GM19240 (cell line): ENCODE measurements around the gene FAAP20.

Experiments
- DNase-seq: peaks from one replicate; pipeline ENCODE4 v3.0.0; 2011; ENCODE audit warnings: low spot score; ENCODE audit not compliant: insufficient read length

The FAAP20 gene

DNA sequence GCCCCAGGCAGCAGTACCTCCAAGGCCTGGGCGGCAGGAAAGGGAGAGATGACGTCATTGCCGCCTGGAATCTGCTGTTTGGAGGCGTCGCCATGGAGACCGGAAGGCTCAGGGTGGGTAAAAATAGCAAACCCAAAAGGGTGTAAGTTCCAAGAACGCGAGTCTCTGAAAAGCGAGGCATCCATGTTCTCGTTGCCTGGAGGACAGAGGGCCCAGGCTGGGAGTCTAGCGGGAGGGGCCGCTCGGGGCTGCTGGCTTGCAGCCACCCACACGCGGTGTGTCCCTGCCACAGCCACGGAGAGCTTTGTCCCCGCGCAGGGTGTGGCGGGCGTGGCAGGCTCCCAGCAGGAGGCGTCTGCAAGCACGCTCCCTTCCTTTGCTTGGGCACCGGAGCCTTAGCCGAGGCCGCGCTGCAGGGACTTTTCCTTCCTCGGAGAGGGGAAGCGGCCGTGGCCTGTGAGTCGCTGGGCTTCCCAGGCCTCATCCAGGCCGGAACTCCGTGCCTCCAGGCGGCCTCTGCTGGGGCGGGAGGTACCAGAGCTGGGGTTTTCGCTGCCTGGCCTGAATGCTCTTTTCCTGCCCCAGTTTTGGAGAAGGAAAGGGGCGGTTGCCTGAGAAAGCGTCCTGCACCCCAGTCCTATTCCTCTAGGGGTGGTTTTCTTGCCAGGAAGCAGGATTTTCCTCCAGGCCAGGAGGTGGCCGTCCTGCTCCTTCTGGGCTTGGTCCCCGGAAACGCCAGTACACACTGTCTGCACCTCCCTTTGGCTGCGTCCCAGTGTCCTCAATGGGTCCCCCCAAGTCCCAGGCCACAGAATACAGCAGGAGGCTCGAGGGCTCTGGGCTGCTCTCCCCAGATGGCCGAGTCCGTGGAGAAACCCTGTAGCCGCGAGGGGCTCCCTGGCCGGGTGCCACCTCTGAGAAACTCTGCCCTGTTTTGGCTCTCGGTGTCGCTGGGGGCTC is 18.2 kb upstream of the FAAP20 start:
- no peak for DNase-seq

DNA sequence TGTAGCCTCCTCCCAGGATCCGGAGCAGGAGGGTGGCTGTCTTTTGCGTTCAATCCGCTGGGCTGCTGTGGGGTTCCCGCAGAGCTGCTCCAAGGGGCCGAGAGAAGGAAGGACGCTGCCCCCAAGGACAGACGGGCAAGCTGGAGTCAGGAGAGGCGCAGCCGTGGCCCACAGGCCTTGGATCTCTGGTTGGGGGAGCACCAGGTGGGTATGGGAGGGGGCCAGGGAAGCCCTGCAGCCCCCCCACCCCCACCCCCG is 17.6 kb upstream of the FAAP20 start:
- no peak for DNase-seq

DNA sequence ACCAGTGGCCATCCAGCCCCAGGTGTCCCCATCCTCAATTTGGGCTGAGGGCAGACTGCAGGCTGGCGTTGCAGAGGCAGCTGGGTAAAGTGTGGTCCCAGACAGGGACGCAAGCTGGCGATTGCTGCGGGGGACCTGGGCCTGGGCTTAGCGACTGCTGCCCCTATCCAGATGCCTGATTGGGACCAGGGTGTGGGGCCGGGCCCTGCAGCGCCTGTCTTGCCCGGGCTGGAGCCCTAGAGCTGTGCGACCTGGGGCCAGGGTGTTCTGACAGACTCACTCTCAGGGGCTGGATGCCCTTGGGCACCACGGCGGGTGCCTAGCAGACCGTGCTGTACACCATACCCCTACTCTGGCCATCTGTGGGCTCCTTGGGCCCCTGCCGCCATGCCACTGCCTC is 16.2 kb upstream of the FAAP20 start:
- DNase-seq: no peak

DNA sequence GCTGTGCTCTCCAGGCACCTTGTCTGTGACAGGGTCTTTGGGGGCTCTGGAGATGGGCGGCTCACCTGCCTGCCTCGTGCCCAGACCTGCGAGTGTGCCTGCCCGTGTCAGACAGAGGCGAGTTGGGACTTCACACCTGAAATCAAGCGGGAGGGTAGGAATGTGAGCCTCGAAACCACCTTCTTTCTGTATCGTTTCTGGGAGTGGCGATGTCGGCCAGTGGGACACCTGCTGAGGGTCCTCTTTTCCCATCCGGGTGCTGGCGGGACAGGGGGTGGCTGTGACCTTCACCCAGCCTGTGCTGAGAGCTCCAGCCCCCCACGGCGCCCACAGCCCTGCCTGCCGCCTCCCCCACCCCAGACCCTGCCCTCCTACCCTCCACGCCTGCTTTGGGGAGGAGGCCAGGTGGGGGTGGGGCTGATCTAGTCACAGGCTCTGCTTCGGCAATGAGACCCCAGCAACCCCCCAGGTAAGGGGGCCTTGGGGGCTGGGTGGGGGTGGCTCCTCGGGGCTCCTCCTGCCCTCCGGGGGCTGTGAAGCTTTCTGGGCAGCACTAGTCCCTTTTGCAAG is 15.6 kb upstream of the FAAP20 start:
- no peak for DNase-seq

GRCh38 chr1:2209400-2210083 is 15.0 kb upstream of the FAAP20 start:
- no peak for DNase-seq

- no peak for DNase-seq
Measured at GRCh38 chr1:2208309-2209239, 14.0 kb upstream of the FAAP20 start.

DNA sequence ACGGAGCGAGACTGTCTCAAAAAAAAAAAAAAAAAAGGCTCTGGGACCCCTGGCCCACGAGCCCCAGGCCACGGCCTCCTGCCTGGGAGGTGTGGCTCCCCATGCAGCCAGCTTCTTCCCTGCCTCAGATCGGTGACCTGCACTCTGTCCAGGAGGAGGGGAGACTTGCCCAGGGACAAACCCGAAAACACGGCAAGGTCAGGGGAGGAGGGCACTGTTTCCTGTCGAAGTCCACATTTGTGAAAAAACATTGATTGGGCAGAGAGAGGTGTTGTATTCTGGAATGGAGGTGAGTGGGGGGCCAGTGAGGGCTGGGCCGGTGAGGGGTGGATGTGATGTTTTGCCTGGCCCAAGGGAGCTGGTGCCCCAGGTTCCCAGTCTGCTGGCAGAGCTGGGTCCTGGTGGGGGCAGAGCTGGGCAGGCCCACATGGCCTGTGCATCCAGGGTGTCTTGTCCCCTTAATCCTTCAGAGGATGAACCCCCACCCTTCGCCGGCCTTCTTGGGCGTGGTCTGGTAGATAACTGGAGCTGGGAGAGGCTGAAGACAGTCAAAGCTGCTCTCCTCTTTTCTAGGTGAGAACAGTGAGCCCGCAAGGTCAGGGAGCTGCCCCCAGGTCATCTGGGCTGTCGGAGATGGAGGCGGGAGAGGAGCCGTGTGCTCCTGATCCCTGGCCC is 12.4 kb upstream of the FAAP20 start:
- DNase-seq: no peak

DNA sequence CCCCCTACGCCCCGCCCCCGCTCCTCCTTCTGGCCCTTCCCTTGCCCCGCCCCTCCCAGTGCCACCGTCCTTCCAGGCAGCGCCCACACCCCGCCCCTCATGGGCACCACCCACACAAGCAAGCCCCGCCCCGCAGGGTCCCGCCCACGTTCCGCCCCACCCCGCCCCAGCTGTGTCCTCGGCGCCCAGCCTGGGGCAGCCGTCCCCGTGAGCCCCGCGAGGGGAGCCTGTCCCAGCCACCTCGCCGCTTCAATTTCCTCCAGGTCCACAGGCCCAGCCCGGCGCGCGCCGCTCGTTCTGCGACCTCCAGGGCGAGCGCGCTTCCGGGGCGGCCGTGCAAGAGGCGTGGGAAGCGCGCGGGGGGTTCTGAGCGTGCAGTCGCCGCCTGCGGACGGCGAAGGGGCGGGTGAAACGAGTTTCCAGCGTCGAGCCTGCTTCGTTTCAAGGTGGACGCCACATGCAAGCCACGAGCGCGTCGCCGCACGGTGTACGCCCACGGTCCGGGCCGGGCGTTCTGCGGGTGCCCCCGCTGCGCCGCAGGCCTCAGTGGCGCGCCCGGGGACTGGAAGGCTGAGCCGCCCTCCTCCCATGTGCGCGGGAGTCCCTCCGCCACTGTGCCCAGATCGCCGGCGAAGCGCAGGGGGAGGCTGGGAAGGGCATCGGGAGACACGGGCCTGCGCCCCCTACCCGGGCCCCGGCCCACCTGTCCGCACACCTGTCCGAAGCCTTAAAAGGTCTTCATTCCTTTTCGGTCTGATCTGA is 10.8 kb upstream of the FAAP20 start:
- DNase-seq: peak; percentile 84

DNA sequence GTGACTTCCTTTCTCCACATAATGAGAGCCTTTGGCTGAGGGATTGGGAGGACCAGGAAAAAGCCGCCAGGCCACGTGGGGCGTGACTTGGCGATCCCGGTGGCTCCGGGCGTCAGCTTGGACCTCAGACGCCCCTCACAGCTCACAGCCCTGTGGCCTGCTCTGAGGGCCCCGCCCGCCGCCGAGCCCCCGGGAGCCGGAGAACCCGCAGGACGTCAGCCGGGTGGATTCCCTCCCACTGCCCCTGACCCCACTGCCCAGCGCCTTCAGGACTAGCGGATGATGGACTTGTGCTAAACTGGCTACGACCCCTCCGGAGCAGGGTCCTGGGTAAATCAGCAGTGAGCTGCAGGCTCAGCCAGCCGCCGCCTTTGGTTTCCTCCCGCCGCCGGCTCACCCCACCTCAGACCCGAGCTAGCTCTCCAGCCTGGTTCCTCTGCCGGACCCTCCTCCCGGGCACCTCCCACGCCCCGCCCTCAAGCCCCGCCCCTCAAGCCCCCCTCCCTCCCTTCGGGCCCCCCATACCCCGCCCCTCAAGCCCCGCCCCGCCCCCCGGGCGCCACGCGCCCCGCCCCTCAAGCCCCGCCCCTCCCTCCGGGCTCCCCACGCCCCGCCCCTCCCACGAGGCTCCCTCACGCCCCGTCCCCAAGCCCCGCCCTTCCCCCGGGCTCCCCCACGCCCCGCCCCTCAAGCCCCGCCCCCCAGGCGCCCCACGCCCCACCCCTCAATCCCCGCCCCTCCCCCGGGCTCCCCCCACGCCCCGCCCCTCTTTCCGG is 10.0 kb upstream of the FAAP20 start:
- no peak for DNase-seq

- no peak for DNase-seq
Measured at GRCh38 chr1:2203671-2204414, 9.3 kb upstream of the FAAP20 start.

DNA sequence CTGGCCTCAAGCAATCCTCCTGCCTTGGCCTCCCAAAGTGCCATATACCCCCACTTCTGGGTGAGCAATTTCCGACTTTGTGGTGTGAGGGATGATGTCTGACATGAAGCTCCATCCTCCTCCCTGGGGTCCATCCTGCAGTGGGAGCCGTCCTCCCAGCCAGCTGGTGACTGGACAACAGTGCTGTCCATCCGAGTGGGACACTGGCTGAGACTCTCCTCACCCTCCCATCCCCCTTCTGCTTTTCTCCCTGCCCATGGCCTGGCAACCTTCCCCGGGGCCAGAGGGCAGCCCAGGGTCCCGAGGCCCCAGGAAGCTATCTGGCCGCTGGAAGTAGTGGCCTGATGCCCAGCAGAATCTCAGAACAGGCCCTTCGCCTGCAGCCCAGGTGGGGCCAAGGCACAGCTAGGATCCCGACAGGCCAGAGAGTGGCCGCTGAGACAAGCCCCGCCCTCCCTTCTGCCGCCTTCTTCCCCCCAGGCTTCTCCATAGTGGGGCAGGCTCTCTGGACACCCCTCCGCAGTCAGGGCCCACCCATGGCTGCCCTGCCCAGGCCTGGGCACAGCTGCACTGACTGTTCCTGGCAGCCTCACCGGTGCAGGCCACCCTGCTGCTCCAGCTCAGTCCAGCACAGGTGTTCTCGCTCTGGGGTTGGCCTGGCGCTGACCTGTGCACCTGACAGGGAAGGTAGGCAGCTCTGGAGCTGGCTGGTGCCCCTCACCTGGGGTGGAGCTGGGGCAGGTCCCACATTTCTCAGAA is 8.4 kb upstream of the FAAP20 start:
- no peak for DNase-seq

- no peak for DNase-seq
Measured at GRCh38 chr1:2202008-2202575, 7.5 kb upstream of the FAAP20 start.

DNA sequence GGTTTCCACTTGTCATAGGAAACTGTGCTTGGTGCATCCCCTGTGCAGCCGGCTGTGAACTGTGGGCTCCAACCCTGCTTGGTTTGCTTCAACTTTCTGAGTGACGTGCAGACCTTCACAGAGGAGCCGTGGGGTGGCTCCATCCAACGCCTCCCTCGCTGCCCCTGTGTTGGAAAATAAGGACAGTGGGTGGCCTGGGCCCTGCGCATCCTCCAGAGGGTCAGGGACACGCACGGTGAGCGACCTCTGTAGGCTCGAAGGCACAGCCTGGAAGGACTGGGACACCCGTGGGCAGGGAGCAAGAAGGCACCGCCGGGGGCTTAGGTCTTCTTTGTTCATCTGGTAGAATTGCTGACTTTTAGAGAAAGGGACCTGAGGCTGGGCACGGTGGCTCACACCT is 6.5 kb upstream of the FAAP20 start:
- DNase-seq: no peak

GRCh38 chr1:2200308-2200943 is 5.9 kb upstream of the FAAP20 start:
- DNase-seq: no peak

GRCh38 chr1:2199042-2199810 is 4.7 kb upstream of the FAAP20 start:
- no peak for DNase-seq

DNA sequence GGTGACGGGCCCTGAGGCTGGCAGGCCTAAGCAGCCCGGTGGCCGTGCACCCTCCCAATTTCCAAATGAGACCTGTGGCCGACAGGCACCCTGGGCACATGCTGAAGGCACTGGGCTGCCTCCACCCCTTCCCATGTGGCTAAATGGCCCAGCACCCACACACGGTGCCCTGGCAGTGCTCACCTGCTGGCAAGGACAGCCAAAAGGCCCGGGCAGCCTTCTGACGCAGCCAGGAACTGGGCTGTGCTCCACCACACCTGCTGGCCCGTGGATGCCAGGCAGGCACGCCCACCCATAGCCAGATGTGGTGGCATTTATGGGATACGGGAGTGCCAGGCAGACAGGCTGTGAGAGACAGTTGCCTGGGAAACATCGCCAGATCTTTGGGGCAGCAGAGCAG is 4.0 kb upstream of the FAAP20 start:
- DNase-seq: no peak
